Embryonic facial prominence (tissue), 1 donor: Measurements from ENCODE around the gene VSIR.

Experiments
- DNase-seq: peaks from one replicate; pipeline ENCODE4 v3.0.0-alpha.2; 2016; ENCODE audit errors: extremely low spot score

Gene VSIR

GRCh38 chr10:71806704-71807556, 33.6 kb upstream of the VSIR start:
- DNase-seq: no peak

GRCh38 chr10:71805776-71806703, 32.7 kb upstream of the VSIR start:
- DNase-seq: no peak

GRCh38 chr10:71804077-71804476, 30.8 kb upstream of the VSIR start:
- DNase-seq: no peak

- DNase-seq: no peak
Measured at GRCh38 chr10:71802715-71803488, 29.6 kb upstream of the VSIR start.

GRCh38 chr10:71802235-71802634, 28.9 kb upstream of the VSIR start:
- DNase-seq: no peak

GRCh38 chr10:71801361-71801760, 28.0 kb upstream of the VSIR start:
- DNase-seq: no peak

- no peak for DNase-seq
Measured at GRCh38 chr10:71799608-71800453, 26.5 kb upstream of the VSIR start.

GRCh38 chr10:71799112-71799511, 25.8 kb upstream of the VSIR start:
- DNase-seq: no peak

- no peak for DNase-seq
Measured at GRCh38 chr10:71798308-71798624, 24.9 kb upstream of the VSIR start.

GRCh38 chr10:71797533-71798307, 24.4 kb upstream of the VSIR start:
- DNase-seq: no peak

- DNase-seq: no peak
Measured at GRCh38 chr10:71796749-71797405, 23.6 kb upstream of the VSIR start.

GRCh38 chr10:71795248-71795647, 21.9 kb upstream of the VSIR start:
- DNase-seq: no peak

GRCh38 chr10:71790749-71791440, 17.6 kb upstream of the VSIR start:
- DNase-seq: no peak

GRCh38 chr10:71789871-71790270, 16.6 kb upstream of the VSIR start:
- no peak for DNase-seq

GRCh38 chr10:71788954-71789353, 15.6 kb upstream of the VSIR start:
- DNase-seq: no peak

GRCh38 chr10:71784679-71785272, 11.5 kb upstream of the VSIR start:
- DNase-seq: no peak

GRCh38 chr10:71783917-71784678, 10.8 kb upstream of the VSIR start:
- DNase-seq: no peak

GRCh38 chr10:71782917-71783490, 9.7 kb upstream of the VSIR start:
- no peak for DNase-seq
